Heart right ventricle (tissue), 16 donors: Measurements from ENCODE around the gene TCF4. TPM values are rescaled to one million over a fixed set of nuclear protein-coding genes. Genes with fewer than 3 reads are reported as not detected.

Source experiments
- ATAC-seq, 8 donors: fragments of 200-7000 bp; cut with Tn5 transposase; one replicate each; pipeline ENCODE4 v1.9.1; 2020; ENCODE audit warnings: mild to moderate bottlenecking in 8 of 8, moderate library complexity in 8 of 8, moderate number of reproducible peaks in 1 of 8
- DNase-seq, 2 donors: peaks; one replicate each; pipeline ENCODE4 v3.0.0-alpha.2; 2020
- H3K27ac ChIP-seq, 10 donors: fragments of 200-600 bp; sonication (generic) in 2 of 10; one replicate each; pipeline versions ENCODE4 v1.5.0 to v1.8.0; 2020 to 2022; ENCODE audit warnings: mild to moderate bottlenecking in 3 of 10
- H3K27me3 ChIP-seq, 7 donors: fragments of 200-600 bp; one replicate each; pipeline ENCODE4 v1.8.0; 2021 to 2022; ENCODE audit warnings: mild to moderate bottlenecking in 2 of 7
- H3K36me3 ChIP-seq, 9 donors: fragments of 200-600 bp; sonication (generic) in 1 of 9; one replicate each; pipeline versions ENCODE4 v1.5.0 to v1.8.0; 2020 to 2022; ENCODE audit warnings: mild to moderate bottlenecking in 2 of 9
- H3K4me1 ChIP-seq, 9 donors: fragments of 200-600 bp; sonication (generic) in 1 of 9; one replicate each; pipeline versions ENCODE4 v1.5.0 to v1.8.0; 2020 to 2022; ENCODE audit warnings: mild to moderate bottlenecking in 4 of 9
- H3K4me3 ChIP-seq, 10 donors: fragments of 200-600 bp; sonication (generic) in 2 of 10; one replicate each; pipeline versions ENCODE4 v1.5.0 to v1.8.0; 2020 to 2022; ENCODE audit warnings: mild to moderate bottlenecking in 7 of 10, moderate library complexity in 2 of 10
- H3K9me3 ChIP-seq, 11 donors: fragments of 200-600 bp in 10 of 11; sonication (generic) in 2 of 11; one replicate each; pipeline versions ENCODE4 v1.5.0 to v1.8.0; 2013 to 2022; ENCODE audit warnings: mild to moderate bottlenecking in 2 of 11, control low read depth in 1 of 11, moderate library complexity in 1 of 11
- CTCF ChIP-seq, 9 donors: fragments of 200-600 bp; sonication (generic) in 2 of 9; IDR thresholded peaks; one replicate each; pipeline versions ENCODE4 v1.5.0 to v1.8.0; 2021 to 2022; ENCODE audit warnings: antibody characterized with exemption in 9 of 9, mild to moderate bottlenecking in 5 of 9, moderate library complexity in 1 of 9
- WGBS, 2 donors: extraction: QIAGEN DNeasy Blood & Tissue Kit; methylation state at CpG; one replicate each; pipeline ENCODE4 v1.1.7; 2013; ENCODE audit warnings: inconsistent platforms in 1 of 2; 5-methylcytosine and 5-hydroxymethylcytosine counted together
- intact Hi-C, 10 donors: fragments of 100-400 bp; cut with DNase I; formaldehyde crosslinking; loops; one replicate each; pipeline versions ENCODE4 v1.11.1 to v1.14.2; 2022
- polyA plus RNA-seq, 2 donors: library from polyadenylated mRNA; stranded (reverse); fragments of 200-250 nt; gene quantifications; one replicate each; pipeline ENCODE4 v1.2.3, GENCODE V29; 2013
- total RNA-seq, 10 donors: library from RNA; stranded (reverse); fragmentation: NEBNext Ultra II Directional in 3 of 10; extraction: Animal tissue kit (Norgen Biotek cat#: 25700) in 3 of 10; gene quantifications; one replicate each; pipeline versions ENCODE4 v1.2.1 to v1.2.4, GENCODE V29; 2021 to 2023
- donor health status: Arrhythmogenic right ventricular cardiomyopathy.
- donor health status: ischemic (EF 13 %, LVEDD 7.1; RV severe dilation, severe dysfunction).
- donor health status: healthy with polysubstance abuse.
- donor health status: DM: no; HTN: yes; CAD: no.
- donor health status: DM: no; HTN: no; CAD: no.
- donor health status: ischemic (EF 25% LVEDD 6.9; RV normal size, moderate dysfunction).
- donor health status: ischemic (EF 25% LVEDD 5.7; RV mildly dilated, moderate dysfunction).
- donor health status: healthy.
- donor health status: DM: yes; HTN: yes; CAD: no.
- donor health status: Ischemic cardiomyopathy.
- donor health status: ischemic (EF 35%, LVEDD 5.7; RV mildly dilated, moderate dysfunction).
- donor health status: nonischemic (EF 11% LVEDD 7.7; RV severe dilation, severe dysfunction).
- donor health status: DM: yes; HTN: yes; CAD: no.
- donor health status: PGD.
- donor health status: ischemic (EF 29% LVEDD 5.4; RV normal size, mild dysfunction).
- donor health status: nonischemic (EF 23%, LVEDD 6.1; RV moderate dilation, normal function).

TCF4 gene
- total and polyA plus RNA-seq, 12 donors = 12.6 to 90.1 (median 65.5) TPM

DNA sequence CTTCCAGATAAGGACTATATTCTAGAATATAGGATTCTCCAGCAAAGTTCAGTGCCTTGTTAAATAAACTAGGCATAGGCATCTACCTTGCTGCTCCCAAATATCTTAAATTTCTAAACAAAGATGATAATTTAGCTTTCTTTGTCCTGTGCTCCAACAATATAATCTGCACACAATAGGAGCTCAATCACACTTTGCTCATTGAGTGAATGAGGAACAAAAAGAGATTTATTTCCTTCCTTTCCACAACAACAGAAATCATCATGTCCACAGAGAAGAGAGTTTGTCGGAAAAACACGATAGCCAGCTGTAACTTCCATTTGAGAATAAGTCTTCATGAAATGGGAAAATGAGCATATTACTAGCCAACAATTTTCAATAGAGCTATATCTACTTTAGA lies 256.7 kb downstream of the TCF4 start:
- H3K27ac ChIP-seq = peak overlapping the region in 6 of 10 donors; percentile 13 to 98 (median 40)
- no peak for DNase-seq
- H3K4me3 ChIP-seq = no peak overlapping the region
- intact Hi-C loops = loop anchor here in 4 of 10 donors (10.0 kb wide), 4 partner anchors 174 to 1244 kb away; partner anchors contain the start of gene TCF4 (in 2 of the 4)
- peaks cover 4 to 99% (median 62%) of the 10 kb centered on the region in 9 donors for H3K4me1 ChIP-seq
- TF ChIP-seq CTCF (IDR thresholded peaks at IDR 0.05) = no peak
- H3K27me3 ChIP-seq = no peaks in the 10 kb centered on the region
- WGBS, 2 donors = 52 to 58% methylated on average over 2 of the region's 2 CpGs
- ATAC-seq = no peak
- no peaks in the 10 kb centered on the region for H3K9me3 ChIP-seq
- H3K36me3 ChIP-seq = no peaks in the 10 kb centered on the region

- Histone ChIP-seq H3K27ac (peak overlapping the region; percentile 31 to 98 (median 62)), H3K4me3 (peak overlapping the region in 1 of 10 donors; percentile 5), H3K4me1 (peaks cover 5 to 94% (median 62%) of the 10 kb centered on the region in 9 donors), H3K27me3 (no peaks in the 10 kb centered on the region), H3K9me3 (no peaks in the 10 kb centered on the region), H3K36me3 (no peaks in the 10 kb centered on the region)
- 25 to 48% methylated on average over 4 of the region's 4 CpGs for WGBS, 2 donors
- DNase-seq = peak in 1 of 2 donors; percentile 29
- peak; percentile 80 to 96 (median 91) for ATAC-seq
- intact Hi-C loops = loop anchor here in 6 of 10 donors (5.0 to 10.0 kb wide), 8 partner anchors 64 to 1246 kb away; partner anchors contain the start of gene TCF4 (in 1 of the 6)
- no peak for TF ChIP-seq CTCF (IDR thresholded peaks at IDR 0.05)
These were observed 259.7 kb downstream of the TCF4 start for GRCh38 chr18:55328301-55328700.

DNA sequence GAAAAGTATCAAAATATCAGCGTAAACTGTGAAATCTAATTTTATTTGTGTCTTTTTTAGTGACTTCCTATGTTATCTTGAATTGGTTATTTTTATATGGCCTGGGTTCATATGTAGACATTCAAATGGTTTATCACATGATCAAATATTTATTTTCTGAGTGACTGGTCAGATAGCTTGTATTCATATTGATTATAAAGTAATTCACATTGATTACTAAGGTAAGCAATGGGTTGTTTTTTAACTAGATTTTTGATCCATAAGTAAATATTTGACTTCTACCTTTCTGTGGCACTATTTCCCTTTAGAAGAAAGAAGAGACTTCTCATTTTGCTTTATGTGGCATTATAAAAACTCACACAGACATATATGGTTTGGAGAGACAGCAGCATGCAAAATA lies 260.5 kb downstream of the TCF4 start:
- WGBS, 2 donors = 95 to 96% methylated on average over 1 of the region's 1 CpG

GRCh38 chr18:55326134-55326533 lies 261.9 kb downstream of the TCF4 start:
- no peaks in the 10 kb centered on the region for H3K27me3 ChIP-seq
- H3K36me3 ChIP-seq = no peaks in the 10 kb centered on the region
- ATAC-seq (no peak), DNase-seq (no peak)
- no peak overlapping the region for H3K4me3 ChIP-seq
- intact Hi-C loops = loop anchor here in 6 of 10 donors (5.0 to 10.0 kb wide), 8 partner anchors 61 to 1249 kb away; partner anchors contain the start of gene TCF4 (in 1 of the 6)
- peaks cover 6 to 80% (median 57%) of the 10 kb centered on the region in 9 donors for H3K4me1 ChIP-seq
- TF ChIP-seq CTCF (IDR thresholded peaks at IDR 0.05) = no peak
- no peaks in the 10 kb centered on the region for H3K9me3 ChIP-seq
- H3K27ac ChIP-seq = peak overlapping the region in 6 of 10 donors; percentile 13 to 98 (median 35)

More for the DNA sequence above, 260.5 kb downstream of the TCF4 start:
- H3K27me3 ChIP-seq = no peaks in the 10 kb centered on the region
- peaks cover 6 to 93% (median 65%) of the 10 kb centered on the region in 9 donors for H3K4me1 ChIP-seq
- no peaks in the 10 kb centered on the region for H3K9me3 ChIP-seq
- peak overlapping the region in 8 of 10 donors; percentile 50 to 98 (median 68) for H3K27ac ChIP-seq
- TF ChIP-seq CTCF (IDR thresholded peaks at IDR 0.05) = no peak
- ATAC-seq (no peak), DNase-seq (no peak)
- H3K36me3 ChIP-seq = no peaks in the 10 kb centered on the region
- H3K4me3 ChIP-seq = no peak overlapping the region
- intact Hi-C loops = loop anchor here in 6 of 10 donors (5.0 to 10.0 kb wide), 8 partner anchors 63 to 1247 kb away; partner anchors contain the start of gene TCF4 (in 1 of the 6)
